T47D (cell line): ENCODE results near the gene CACNA1S.

ENCODE experiments used
- DNase-seq, 2 experiments: peaks; one replicate each; pipeline versions ENCODE4 v3.0.0 to v3.0.0-alpha.2; 2011 to 2012; ENCODE audit warnings: low read depth in 1 of 2, low spot score in 1 of 2
- JUND ChIP-seq: IDR thresholded peaks from 2 replicates; pipeline ENCODE4 v1.6.1; 2012; ENCODE audit warnings: low read depth
- in situ Hi-C: cut with HindIII; loops from 2 replicates; pipeline ENCODE4 v1.10.0; 2016; ENCODE audit warnings: low sequenced_read_pairs, low pct_unique_long_range_greater_than_20kb

Gene CACNA1S

DNA sequence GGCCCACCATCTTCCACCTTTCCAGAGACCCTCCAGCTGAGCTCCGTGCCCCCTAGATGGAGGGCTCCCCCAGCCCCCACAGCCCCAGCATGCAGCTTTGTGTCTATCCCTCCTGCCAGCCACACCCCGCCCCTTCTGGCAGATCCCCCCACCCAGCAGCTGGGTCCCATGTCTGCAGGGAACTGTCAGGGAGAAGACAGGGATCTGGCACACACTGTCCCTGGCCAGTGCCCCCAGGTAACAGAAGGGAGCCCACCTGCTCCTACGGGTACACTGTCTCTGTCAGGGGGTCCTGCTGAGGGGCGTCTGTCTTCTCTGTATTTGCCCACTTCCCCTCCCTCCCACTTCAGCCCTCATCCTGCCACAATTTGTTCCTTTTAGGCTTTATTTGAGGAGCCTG, 77.6 kb downstream of the CACNA1S start:
- no peak for TF ChIP-seq JUND
- no peak for DNase-seq
- in situ Hi-C loops = no loop called here

DNA sequence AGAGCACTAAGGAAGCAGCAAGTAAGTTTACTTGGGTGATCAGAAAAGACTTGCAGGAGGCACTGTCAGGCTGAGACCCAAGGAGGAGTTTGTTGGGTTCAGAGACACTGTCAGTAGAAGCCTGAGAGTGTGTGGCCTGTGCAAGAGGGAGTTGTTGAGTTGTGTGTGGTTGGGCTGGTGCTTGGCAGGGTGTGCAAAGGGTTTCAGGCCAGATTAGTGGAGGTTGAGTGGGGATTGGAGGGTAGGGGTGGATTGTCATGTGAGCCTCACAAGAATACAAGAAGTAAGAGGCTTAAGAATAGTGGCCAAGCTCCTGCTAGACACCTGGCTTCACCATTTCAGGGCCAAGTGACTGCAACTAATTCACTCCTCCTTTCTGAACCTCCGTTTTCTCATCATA, 79.8 kb downstream of the CACNA1S start:
- TF ChIP-seq JUND = no peak
- in situ Hi-C loops = no loop called here
- DNase-seq = no peak

DNA sequence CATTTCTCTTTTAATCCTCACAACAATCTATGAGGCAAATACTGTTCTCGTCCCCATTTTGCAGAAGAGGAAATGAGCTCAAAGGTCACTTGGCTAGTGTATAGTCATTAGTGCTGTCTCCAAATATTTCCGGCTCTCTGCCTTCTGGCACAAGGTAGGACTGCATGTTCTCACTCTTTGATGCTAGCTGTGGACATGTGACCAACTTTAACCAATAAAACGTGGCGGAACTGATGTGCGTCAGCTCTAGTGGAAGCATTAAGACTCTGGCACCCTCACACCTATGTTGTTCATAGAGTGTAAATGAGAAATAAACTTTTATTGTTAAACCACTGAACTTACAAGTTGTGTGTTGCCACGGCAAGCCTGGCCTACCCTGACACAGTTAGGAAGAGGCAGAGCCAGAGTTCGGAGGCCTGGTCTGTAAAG, 83.8 kb downstream of the CACNA1S start:
- TF ChIP-seq JUND = no peak
- in situ Hi-C loops = no loop called here
- DNase-seq = no peak

DNA sequence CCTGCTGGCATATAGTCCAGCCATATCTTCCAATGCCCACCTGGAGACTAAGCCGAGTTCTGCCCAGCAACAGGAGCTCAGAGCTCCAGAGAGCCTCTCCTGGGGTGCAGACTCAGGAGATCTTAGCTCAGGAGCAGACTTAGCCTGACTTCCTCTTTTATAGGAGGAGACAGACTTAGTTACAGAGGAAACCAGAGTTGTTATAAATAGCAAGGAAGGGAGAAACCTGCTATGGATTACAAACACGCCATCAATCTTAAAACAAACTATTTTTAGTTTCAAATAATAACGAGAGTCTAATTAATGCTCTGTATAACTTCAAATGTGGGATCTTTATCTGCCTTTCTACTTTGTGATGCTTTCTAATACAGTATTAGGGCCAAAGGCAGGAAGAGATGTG, 85.4 kb downstream of the CACNA1S start:
- TF ChIP-seq JUND = no peak
- no peak for DNase-seq
- in situ Hi-C loops = no loop called here

DNA sequence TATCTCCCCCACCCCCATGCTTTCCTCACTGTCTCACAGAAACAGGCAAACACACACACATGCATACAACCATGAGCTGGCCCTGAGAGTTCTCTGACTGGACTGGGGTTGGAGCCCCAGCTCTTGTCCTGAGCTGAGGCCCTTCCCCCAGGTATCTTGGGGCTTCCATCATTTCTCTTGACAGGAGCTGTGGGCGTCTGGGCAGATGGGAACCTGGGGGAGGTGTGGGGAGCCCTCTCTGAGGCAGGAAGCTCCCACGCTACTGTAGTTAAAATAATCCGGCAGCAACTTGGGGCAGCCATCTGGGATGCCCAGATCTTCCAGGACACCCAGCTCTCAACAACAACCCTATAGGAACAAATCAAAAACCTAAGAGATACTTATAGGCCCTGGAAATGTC, 86.0 kb downstream of the CACNA1S start:
- DNase-seq = no peak
- TF ChIP-seq JUND = no peak
- in situ Hi-C loops = no loop called here

DNA sequence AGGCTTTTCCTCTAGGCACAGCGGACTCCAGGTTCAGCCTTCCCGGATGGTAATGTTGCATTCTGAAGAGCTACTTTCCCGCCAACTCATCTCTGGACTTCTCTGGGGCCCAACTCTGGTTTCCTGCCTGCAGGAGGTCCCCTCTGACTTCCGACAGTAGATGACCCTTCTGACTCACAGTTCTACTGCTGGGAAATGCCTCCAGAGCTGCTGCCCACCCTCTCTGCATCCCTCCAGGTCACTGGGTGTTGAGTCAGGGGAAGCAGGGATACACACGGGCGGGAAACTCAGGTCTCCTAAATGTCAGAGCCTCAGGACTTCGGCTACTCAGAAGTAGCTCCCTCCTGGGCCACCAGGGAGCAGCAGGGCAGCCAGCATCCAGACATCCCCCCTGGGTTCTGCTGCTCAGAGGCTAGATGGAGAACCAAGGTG, 86.6 kb downstream of the CACNA1S start:
- DNase-seq = peak in 1 of 2 experiments; percentile 37
- in situ Hi-C loops = no loop called here
- TF ChIP-seq JUND = no peak

DNA sequence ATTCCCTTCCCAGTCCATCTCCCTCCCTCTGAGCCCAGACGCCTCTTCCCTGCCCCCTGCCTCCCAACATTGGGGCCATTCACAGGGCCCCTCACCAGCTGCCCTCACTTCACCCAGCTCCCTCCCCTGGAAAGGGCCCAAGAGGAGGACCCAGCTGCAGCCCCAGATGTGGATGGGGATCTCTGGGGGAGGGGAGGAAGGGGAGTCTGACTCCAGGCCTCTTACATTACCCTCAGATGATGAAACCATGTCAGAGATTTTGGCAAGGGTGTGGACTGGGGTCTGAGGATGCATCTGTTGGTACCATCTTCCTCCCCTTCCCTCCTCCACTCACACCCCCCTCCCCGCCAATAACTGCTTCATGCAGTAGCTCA, 87.6 kb downstream of the CACNA1S start:
- in situ Hi-C loops = no loop called here
- DNase-seq = no peak
- TF ChIP-seq JUND = no peak

DNA sequence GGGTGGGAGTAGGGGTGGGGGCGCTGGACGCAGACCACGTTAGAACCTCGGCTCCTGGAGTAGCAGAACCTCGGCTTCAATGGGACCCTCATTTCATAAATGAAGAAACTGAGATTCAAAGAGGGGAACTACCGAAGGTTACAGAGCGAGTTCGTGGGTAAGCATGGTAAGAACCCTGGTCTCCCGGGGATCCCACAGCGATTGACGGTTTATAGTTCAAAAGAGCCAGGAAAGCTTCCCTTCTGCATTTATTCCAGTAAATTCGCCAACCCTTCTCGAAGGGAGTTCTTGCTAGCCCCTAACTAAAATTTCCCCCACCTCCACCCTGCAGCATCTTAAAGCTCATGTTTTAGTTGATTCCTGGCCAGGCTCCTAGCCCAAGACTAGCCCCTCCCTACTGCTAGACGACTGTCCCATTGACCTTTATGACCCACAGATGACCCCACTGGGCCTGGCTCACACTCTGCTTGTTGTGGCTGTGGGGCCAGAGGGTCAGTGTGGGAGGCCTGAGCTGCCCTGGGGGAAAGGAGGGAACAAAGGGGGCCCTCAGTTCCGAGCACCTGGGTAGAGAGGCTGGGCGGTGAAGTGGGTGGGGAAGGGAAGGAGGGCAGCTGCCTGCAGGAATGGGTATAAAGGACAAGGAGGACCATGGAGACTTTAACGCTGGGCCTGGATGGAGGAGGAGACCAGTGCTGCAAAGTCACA, 88.2 kb downstream of the CACNA1S start:
- in situ Hi-C loops = no loop called here
- no peak for TF ChIP-seq JUND
- no peak for DNase-seq

DNA sequence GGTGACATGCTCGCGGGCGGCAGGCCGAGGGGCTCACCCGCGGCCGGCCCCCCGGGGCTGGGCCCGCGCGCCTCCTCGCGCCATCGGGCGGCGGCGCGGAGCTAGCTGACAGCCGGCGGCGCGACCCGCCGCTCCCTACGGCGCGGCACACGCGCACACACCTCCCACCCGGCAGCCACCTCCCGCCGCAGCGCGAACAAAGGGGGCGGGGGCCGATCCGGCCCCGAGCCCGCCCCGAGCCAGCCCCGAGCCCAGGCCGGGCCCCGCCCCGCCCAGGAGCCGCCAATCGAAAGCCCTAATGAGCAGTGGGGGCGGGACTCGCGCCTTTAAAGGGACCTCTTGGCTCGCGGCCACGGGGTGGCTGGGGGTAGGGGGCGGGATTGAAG, 88.7 kb downstream of the CACNA1S start, which contains the start of gene KIF21B:
Gene KIF21B, minus strand, starts transcription at position 198 of the 386 bp plus-strand sequence. CDS start 331 bp downstream, outside the sequence.
- in situ Hi-C loops = no loop called here
- no peak for TF ChIP-seq JUND
- peak; percentile 83 to 86 for DNase-seq

DNA sequence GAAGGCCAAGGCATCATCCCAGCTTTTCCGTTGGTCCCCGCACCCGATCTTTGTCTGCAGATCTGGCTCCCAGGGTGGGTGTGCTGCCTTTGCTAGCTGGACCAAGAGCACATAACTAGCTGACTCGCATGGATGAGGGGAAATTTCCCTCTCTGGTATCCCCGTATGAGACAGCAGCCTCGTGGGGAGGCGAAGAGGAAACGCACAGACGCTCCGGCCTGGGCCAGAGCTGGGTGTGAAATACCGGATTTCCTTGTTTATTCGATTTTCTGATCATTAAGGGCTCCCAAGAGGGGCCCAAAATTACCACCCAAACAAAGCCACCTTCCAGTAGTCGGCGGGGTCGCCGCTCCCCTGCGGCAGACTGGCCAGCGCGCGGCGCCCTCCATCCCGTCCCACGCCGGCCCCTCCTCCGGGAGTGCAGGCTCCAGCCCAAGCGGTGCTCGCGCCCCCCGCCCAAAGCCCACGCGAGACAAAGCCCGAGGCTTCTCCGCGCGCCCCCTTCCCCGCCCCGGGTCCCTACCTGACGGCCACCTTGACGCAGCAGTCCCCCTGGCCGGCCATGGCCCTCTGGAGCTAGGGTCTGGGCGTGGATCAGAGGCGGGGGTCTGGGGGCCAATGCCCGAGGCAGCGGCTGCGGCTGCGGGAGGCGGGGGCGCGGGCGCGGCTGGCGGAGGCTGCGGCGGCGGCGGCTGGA, 89.3 kb downstream of the CACNA1S start:
- in situ Hi-C loops = no loop called here
- no peak for TF ChIP-seq JUND
- no peak for DNase-seq

DNA sequence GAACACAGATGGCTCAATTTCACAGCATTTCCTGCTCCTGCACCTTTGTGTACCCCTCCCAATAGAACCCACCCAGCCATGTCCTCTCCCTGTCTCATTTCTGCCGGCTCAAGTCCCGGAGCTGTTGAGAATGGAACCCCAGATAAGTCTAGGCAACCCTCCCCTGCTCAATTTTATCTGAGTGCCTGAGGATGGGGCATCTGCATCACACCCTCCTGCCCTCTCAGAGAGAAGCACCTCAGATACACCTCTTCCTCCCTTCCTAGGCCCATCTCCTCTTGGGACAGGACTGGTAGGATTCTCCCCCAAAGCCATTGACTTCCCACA, 89.8 kb downstream of the CACNA1S start:
- TF ChIP-seq JUND = no peak
- in situ Hi-C loops = no loop called here
- no peak for DNase-seq

DNA sequence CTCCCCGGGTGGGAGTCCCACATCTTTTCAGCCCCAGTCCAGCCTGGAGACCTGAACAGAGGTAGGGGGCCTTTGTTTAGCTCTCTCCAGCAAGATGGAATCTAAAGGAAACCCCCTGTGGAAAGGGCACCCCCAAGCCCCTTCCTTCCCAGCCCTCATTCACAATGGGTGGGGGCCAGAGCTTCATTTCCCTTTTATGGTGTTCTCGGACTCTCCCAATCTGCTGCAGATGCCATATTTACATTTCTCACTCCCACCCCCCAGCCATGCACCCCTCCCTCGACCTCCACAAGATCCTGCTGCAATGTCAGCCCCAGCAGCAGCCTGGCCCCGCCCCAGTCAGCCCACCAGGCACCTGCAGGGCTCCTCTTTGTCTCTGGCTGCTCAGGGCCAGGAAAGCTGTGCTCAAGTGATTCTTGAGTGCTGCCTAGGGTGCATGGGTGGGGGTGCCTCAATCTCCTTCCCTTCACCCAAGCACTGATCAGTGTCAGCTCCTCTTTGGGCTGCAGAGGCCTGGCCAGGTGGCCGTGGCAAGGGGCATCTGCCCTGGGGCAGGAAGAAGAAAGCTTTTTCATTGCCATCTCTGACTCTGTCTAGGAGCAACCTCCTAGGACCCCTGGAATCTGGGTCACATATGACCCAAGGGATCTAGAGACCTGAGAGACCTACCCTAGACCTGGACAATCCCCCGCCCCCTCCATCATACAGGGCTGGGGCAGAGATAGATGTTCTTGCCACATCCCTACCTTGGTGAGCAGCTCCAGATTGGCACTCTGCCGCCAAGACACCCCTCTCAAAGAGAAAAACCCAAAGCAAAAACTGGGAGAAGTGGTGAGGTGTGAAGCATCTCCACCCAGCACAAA, 90.4 kb downstream of the CACNA1S start:
- in situ Hi-C loops = no loop called here
- DNase-seq = no peak
- TF ChIP-seq JUND = no peak
